ENCODE results near the gene MATN4. TPM values are rescaled to one million over a fixed set of nuclear protein-coding genes. Genes with fewer than 3 reads are reported as not detected.

The MATN4 gene
- total and polyA plus RNA-seq, 2 experiments from 2014 or later = 3.3 to 5.1 TPM

DNA sequence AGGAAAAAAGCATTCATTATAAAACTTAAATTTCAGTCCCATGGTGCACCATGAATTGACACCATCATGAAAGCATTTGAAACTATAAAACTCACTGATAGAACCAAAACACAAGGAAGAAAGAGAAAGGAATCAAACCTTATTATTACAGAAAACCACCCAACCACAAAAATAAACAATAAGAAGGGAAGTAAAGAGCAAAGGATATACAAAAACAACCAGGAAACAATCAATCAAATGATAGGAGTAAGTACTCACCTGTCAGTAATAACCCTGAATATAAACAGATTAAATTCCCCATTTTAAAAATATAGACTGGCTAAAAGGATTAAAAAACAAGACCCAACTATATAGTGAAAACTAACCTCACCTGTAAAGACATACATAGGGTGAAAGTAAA lies 59.5 kb downstream of the MATN4 start:
- H3K36me3 Mint-ChIP-seq (ENCODE audit: low read depth) = no peaks in the 10 kb centered on the region
- H3K4me3 ChIP-seq = no peak overlapping the region
- no peaks in the 10 kb centered on the region for H3K79me2 ChIP-seq (replicated peaks; ENCODE audit: insufficient read depth)
- TF ChIP-seq, protein P1, sequence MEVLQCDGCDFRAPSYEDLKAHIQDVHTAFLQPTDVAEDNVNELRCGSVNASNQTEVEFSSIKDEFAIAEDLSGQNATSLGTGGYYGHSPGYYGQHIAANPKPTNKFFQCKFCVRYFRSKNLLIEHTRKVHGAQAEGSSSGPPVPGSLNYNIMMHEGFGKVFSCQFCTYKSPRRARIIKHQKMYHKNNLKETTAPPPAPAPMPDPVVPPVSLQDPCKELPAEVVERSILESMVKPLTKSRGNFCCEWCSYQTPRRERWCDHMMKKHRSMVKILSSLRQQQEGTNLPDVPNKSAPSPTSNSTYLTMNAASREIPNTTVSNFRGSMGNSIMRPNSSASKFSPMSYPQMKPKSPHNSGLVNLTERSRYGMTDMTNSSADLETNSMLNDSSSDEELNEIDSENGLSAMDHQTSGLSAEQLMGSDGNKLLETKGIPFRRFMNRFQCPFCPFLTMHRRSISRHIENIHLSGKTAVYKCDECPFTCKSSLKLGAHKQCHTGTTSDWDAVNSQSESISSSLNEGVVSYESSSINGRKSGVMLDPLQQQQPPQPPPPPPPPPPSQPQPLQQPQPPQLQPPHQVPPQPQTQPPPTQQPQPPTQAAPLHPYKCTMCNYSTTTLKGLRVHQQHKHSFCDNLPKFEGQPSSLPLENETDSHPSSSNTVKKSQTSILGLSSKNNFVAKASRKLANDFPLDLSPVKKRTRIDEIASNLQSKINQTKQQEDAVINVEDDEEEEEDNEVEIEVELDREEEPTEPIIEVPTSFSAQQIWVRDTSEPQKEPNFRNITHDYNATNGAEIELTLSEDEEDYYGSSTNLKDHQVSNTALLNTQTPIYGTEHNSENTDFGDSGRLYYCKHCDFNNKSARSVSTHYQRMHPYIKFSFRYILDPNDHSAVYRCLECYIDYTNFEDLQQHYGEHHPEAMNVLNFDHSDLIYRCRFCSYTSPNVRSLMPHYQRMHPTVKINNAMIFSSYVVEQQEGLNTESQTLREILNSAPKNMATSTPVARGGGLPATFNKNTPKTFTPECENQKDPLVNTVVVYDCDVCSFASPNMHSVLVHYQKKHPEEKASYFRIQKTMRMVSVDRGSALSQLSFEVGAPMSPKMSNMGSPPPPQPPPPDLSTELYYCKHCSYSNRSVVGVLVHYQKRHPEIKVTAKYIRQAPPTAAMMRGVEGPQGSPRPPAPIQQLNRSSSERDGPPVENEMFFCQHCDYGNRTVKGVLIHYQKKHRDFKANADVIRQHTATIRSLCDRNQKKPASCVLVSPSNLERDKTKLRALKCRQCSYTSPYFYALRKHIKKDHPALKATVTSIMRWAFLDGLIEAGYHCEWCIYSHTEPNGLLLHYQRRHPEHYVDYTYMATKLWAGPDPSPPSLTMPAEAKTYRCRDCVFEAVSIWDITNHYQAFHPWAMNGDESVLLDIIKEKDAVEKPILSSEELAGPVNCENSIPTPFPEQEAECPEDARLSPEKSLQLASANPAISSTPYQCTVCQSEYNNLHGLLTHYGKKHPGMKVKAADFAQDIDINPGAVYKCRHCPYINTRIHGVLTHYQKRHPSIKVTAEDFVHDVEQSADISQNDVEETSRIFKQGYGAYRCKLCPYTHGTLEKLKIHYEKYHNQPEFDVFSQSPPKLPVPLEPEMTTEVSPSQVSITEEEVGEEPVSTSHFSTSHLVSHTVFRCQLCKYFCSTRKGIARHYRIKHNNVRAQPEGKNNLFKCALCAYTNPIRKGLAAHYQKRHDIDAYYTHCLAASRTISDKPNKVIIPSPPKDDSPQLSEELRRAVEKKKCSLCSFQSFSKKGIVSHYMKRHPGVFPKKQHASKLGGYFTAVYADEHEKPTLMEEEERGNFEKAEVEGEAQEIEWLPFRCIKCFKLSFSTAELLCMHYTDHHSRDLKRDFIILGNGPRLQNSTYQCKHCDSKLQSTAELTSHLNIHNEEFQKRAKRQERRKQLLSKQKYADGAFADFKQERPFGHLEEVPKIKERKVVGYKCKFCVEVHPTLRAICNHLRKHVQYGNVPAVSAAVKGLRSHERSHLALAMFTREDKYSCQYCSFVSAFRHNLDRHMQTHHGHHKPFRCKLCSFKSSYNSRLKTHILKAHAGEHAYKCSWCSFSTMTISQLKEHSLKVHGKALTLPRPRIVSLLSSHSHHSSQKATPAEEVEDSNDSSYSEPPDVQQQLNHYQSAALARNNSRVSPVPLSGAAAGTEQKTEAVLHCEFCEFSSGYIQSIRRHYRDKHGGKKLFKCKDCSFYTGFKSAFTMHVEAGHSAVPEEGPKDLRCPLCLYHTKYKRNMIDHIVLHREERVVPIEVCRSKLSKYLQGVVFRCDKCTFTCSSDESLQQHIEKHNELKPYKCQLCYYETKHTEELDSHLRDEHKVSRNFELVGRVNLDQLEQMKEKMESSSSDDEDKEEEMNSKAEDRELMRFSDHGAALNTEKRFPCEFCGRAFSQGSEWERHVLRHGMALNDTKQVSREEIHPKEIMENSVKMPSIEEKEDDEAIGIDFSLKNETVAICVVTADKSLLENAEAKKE (CRISPR knock-in tag; IDR thresholded peaks at IDR 0.05) = no peak
- TF ChIP-seq ZNF331 (CRISPR knock-in tag; IDR thresholded peaks at IDR 0.05; ENCODE audit: low read depth) = no peak
- no peak for TF ChIP-seq JUNB (IDR thresholded peaks at IDR 0.05; ENCODE audit: unreplicated experiment)
- no peaks in the 10 kb centered on the region for H3F3A ChIP-seq (replicated peaks; ENCODE audit: low read depth)
- no peaks in the 10 kb centered on the region for H3K27me3 ChIP-seq (ENCODE audit: insufficient read depth)
- no peaks in the 10 kb centered on the region for H3K9me2 ChIP-seq (ENCODE audit: insufficient read depth)
- no peaks in the 10 kb centered on the region for H3K9me3 Mint-ChIP-seq
- no peaks in the 10 kb centered on the region for H3K4me1 Mint-ChIP-seq
- H3K27ac Mint-ChIP-seq = no peak overlapping the region
- H3K27me3 Mint-ChIP-seq (ENCODE audit: insufficient read depth, low read depth, poor library complexity) = peaks cover 4% of the 10 kb centered on the region
- H3K27ac ChIP-seq (ENCODE audit: low read depth) = no peak overlapping the region
- no peaks in the 10 kb centered on the region for H3K36me3 ChIP-seq (ENCODE audit: insufficient read depth)
- H3K4me1 ChIP-seq (ENCODE audit: insufficient read depth) = no peaks in the 10 kb centered on the region
- no peak overlapping the region for H3K4me3 Mint-ChIP-seq
- DNase-seq (ENCODE audit: low spot score) (no peak), ATAC-seq (no peak)
- no peak overlapping the region for H3K4me2 ChIP-seq
- H4K20me1 ChIP-seq (replicated peaks; ENCODE audit: insufficient read depth) = no peaks in the 10 kb centered on the region
- H2AFZ ChIP-seq = no peak overlapping the region

DNA sequence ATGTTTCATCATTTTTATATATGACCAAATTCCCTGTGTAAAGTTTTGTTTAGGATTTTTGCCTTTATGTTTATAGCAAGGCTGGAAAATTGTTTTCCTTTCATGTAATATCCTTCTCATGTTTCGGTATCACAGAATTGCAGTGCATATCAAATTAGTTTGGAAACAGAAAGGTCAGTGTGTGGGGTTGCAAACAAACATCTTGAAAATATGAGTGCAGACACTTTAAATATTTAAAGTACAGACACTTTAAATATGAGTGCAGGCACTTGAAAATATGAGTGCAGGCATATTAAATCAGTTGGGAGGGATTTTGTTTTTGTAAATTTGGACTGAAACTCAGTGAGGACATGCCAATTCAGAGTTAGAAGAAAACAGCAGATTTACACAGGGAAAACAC lies 60.2 kb downstream of the MATN4 start:
- H3K36me3 Mint-ChIP-seq (ENCODE audit: low read depth) = no peaks in the 10 kb centered on the region
- H3K4me3 Mint-ChIP-seq = no peak overlapping the region
- Histone ChIP-seq H3K79me2 (replicated peaks; ENCODE audit: insufficient read depth) (no peaks in the 10 kb centered on the region), H2AFZ (no peak overlapping the region), H4K20me1 (replicated peaks; ENCODE audit: insufficient read depth) (no peaks in the 10 kb centered on the region), H3K4me2 (no peak overlapping the region), H3F3A (replicated peaks; ENCODE audit: low read depth) (no peaks in the 10 kb centered on the region), H3K36me3 (ENCODE audit: insufficient read depth) (no peaks in the 10 kb centered on the region), H3K27me3 (ENCODE audit: insufficient read depth) (no peaks in the 10 kb centered on the region), H3K27ac (ENCODE audit: low read depth) (no peak overlapping the region), H3K4me1 (ENCODE audit: insufficient read depth) (no peaks in the 10 kb centered on the region), H3K9me2 (ENCODE audit: insufficient read depth) (no peaks in the 10 kb centered on the region), H3K4me3 (no peak overlapping the region)
- H3K27ac Mint-ChIP-seq = no peak overlapping the region
- DNase-seq (ENCODE audit: low spot score) = no peak
- H3K4me1 Mint-ChIP-seq = no peaks in the 10 kb centered on the region
- ATAC-seq = no peak
- no peaks in the 10 kb centered on the region for H3K9me3 Mint-ChIP-seq
- peaks cover 4% of the 10 kb centered on the region for H3K27me3 Mint-ChIP-seq (ENCODE audit: insufficient read depth, low read depth, poor library complexity)
- TF ChIP-seq, protein P1 (CRISPR knock-in tag; IDR thresholded peaks at IDR 0.05) = no peak

Data from GM23338 (cell line).